ENCODE measurements around the gene PSMA5.

The PSMA5 gene

DNA sequence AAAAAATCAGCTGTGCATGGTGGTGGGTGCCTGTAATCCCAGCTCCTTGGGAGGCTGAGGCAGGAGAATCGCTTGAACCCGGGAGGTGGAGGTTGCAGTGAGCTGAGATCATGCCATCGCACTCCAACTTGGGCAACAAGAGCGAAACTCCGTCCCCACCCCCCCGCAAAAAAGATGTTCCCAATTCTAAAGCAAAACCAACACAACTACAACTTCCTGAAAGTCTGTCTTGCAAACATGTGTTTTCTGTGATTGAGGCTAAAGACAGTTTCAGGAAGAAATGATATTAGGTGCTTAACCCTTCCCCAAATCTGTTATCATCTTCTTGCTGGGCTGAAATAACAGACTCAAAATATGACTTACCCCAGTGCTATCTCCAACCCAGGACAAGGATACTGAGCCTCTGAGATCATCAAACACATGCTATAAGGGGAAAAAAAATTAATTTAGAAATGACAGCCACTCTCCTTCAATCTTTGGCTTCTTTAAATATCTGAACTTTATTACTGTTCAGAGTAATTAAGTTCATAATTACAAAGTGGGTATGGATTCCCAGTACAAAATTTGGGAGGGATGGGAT lies 57.0 kb downstream of the PSMA5 start:
- DNase-seq (ENCODE audit: low read depth), result no peak
- TF ChIP-seq, protein P1, sequence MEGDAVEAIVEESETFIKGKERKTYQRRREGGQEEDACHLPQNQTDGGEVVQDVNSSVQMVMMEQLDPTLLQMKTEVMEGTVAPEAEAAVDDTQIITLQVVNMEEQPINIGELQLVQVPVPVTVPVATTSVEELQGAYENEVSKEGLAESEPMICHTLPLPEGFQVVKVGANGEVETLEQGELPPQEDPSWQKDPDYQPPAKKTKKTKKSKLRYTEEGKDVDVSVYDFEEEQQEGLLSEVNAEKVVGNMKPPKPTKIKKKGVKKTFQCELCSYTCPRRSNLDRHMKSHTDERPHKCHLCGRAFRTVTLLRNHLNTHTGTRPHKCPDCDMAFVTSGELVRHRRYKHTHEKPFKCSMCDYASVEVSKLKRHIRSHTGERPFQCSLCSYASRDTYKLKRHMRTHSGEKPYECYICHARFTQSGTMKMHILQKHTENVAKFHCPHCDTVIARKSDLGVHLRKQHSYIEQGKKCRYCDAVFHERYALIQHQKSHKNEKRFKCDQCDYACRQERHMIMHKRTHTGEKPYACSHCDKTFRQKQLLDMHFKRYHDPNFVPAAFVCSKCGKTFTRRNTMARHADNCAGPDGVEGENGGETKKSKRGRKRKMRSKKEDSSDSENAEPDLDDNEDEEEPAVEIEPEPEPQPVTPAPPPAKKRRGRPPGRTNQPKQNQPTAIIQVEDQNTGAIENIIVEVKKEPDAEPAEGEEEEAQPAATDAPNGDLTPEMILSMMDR (IDR thresholded peaks at IDR 0.05; ENCODE audit: control insufficient read depth, extremely low read depth, insufficient read depth), result no peak
- no peak overlapping the region for H3K4me3 ChIP-seq (ENCODE audit: low read depth, low read length)

DNA sequence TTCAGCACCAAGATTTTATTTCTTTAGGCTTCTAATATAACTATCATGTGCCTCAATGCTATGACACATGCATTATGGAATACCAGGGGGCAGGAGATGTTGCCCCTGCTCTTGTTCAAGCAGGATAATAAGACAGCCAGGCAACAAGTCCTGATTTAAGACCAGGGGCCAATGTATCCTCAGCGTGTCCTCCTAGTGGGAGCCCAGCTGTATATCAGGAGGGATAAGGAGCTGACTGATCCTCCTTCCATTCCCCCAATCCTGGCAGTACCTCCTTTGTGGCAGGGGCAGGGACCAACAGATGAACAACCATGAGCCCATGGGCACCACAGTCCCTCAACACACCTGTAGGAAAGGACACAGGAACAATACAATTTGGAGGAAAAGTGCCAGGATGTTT lies 57.8 kb downstream of the PSMA5 start:
- DNase-seq (ENCODE audit: low read depth), result no peak

DNA sequence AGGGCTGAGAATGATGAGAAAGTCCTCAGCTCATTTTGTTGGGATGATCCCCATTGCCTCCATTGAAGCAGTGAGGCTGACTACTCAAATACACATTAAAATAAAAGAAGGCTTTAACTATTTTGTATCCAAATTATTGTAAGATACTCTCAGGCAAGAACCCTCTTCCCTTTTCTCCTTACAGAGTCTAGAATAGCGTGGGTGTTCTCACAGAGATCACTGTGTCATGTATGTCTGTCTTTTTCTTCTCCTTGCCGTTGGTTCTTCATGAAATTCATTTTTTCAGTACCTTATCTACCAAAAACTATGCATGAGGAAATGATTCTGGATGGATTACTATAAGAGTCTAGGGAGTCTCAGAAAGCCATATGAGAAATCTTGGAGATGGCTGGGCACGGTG lies 58.6 kb downstream of the PSMA5 start:
- no peak overlapping the region for H3K4me3 ChIP-seq (ENCODE audit: low read depth, low read length)
- DNase-seq (ENCODE audit: low read depth), result no peak
- TF ChIP-seq, protein P1 (IDR thresholded peaks at IDR 0.05; ENCODE audit: control insufficient read depth, extremely low read depth, insufficient read depth), result no peak

More for the DNA sequence above, 57.8 kb downstream of the PSMA5 start:
- TF ChIP-seq, protein P1 (IDR thresholded peaks at IDR 0.05; ENCODE audit: control insufficient read depth, extremely low read depth, insufficient read depth), result no peak
- no peak overlapping the region for H3K4me3 ChIP-seq (ENCODE audit: low read depth, low read length)

DNA sequence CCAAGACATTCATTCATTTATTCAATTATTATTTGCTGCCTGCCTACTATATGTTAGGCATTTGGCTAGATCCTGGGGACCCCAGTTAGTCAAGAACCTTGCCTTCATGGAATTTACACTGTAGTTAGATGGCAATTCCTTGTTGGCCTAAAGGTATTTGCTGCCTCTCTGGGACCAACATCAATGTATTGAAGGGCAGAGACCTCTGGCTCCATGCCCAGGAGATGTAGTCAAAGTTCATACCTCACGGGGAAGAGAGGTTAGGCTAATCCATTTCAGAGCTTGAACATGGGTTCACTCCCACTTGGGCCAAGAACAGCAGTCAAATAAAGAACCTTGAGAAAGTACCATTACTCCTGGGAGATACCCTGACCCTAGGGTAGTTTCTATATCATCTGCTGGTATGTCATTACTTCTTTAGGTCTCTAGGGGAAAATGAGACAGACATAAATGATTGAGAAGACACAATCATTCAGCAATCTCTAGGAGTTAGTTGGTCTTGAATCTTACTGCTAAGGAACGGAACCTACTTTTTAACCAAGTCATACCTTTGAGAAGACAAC lies 60.5 kb downstream of the PSMA5 start:
- no peak for DNase-seq (ENCODE audit: low read depth)
- TF ChIP-seq, protein P1 (IDR thresholded peaks at IDR 0.05; ENCODE audit: control insufficient read depth, extremely low read depth, insufficient read depth), result no peak
- no peak overlapping the region for H3K4me3 ChIP-seq (ENCODE audit: low read depth, low read length)

DNA sequence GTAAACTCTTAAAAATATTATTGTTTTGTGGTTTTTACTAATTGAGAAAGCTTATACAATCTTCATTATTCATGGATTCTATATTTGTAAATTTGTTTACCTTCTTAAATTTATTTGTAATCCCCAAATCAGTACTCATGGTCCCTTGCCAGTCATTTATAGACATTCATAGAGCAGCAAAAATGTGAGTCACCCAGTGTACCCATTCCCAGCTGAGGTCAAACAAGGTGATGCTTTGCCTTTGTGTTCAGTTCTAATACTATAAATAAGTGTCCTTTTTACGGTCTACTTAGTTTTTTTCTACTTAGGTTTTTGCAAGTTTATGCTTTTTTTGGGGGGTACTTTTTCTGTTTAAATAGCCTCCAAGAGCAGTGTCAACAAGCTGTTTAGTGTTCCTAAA lies 64.6 kb downstream of the PSMA5 start:
- H3K4me3 ChIP-seq (ENCODE audit: low read depth, low read length), result no peak overlapping the region
- DNase-seq (ENCODE audit: low read depth), result no peak
- TF ChIP-seq, protein P1 (IDR thresholded peaks at IDR 0.05; ENCODE audit: control insufficient read depth, extremely low read depth, insufficient read depth), result no peak

DNA sequence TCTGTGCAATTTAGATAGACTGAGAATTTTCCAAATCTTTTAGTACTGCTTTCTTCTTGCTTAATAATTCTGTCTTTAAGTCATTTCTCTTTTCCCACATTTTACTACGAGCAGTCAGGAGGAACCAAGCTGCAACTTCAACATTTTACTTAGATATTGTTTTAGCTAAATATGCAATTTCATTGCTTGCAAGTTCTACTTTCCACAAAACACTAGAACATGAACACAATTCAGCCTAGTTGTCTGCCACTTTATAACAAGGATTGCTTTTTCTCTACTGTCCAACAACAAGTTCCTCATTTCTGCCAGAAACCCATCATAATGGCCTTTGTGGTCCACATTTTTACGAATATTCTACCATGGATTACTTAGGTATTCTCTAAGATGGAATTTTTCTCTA lies 65.2 kb downstream of the PSMA5 start:
- TF ChIP-seq, protein P1 (IDR thresholded peaks at IDR 0.05; ENCODE audit: control insufficient read depth, extremely low read depth, insufficient read depth), result no peak
- H3K4me3 ChIP-seq (ENCODE audit: low read depth, low read length), result no peak overlapping the region
- no peak for DNase-seq (ENCODE audit: low read depth)

DNA sequence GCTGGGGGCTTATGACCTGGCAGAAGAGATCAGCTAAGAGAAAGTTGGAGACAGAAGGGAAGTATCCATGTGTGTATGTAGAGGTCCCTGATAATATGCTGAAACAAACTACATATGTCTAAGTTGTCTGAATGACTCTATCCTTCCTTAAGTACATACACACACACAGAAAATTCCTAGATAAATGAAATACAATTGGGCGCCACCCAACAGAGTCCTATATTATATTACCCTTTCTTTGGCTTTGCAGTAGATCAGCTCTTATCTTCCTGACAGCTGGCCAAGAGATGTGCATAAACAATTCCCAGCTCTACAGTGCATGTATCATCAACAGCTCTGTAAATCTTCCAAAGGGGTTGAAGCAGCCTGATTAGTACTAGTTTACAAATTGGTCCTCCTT lies 68.6 kb downstream of the PSMA5 start:
- TF ChIP-seq, protein P1 (IDR thresholded peaks at IDR 0.05; ENCODE audit: control insufficient read depth, extremely low read depth, insufficient read depth), result no peak
- no peak overlapping the region for H3K4me3 ChIP-seq (ENCODE audit: low read depth, low read length)
- no peak for DNase-seq (ENCODE audit: low read depth)
